CD14-positive monocyte (primary cell): Measurements from ENCODE around the gene HLA-DOB. TPM values are rescaled to one million over a fixed set of nuclear protein-coding genes. Genes with fewer than 3 reads are reported as not detected.

Experiments
- DNase-seq, 3 donors: peaks; one replicate each; pipeline ENCODE4 v3.0.0-alpha.2; 2011 to 2022
- H2AFZ ChIP-seq: 2 replicates; pipeline ENCODE4 v1.6.0; 2012; ENCODE audit warnings: mild to moderate bottlenecking, low read depth, low read length, inconsistent platforms; ENCODE audit not compliant: insufficient read depth, poor library complexity, severe bottlenecking
- H3K27ac ChIP-seq, 2 donors: 1 replicate in 1 of 2; 2 replicates in 1 of 2; pipeline ENCODE4 v1.5.1; 2012 to 2013; ENCODE audit warnings: low read length in 2 of 2, control low read depth in 1 of 2, inconsistent platforms in 1 of 2, low read depth in 1 of 2, mild to moderate bottlenecking in 1 of 2
- H3K27me3 ChIP-seq, 2 donors: one replicate each; pipeline versions ENCODE4 v1.6.0 to v1.6.1; 2011 to 2013; ENCODE audit warnings: low read length in 2 of 2; ENCODE audit not compliant: control insufficient read depth in 2 of 2, insufficient read depth in 2 of 2
- H3K36me3 ChIP-seq, 2 donors: replicated peaks in 1 of 2; 1 replicate in 1 of 2; 2 replicates in 1 of 2; pipeline versions ENCODE4 v1.5.1 to v1.6.1; 2012 to 2013; ENCODE audit warnings: low read length in 2 of 2, control low read depth in 1 of 2, inconsistent platforms in 1 of 2, mild to moderate bottlenecking in 1 of 2; ENCODE audit not compliant: insufficient read depth in 2 of 2, control insufficient read depth in 1 of 2
- H3K4me1 ChIP-seq, 2 donors: 1 replicate in 1 of 2; 2 replicates in 1 of 2; pipeline versions ENCODE4 v1.5.1 to v1.6.1; 2012 to 2013; ENCODE audit warnings: low read length in 2 of 2, control low read depth in 1 of 2, inconsistent platforms in 1 of 2, mild to moderate bottlenecking in 1 of 2, moderate library complexity in 1 of 2; ENCODE audit not compliant: insufficient read depth in 2 of 2, control insufficient read depth in 1 of 2
- H3K4me2 ChIP-seq: replicated peaks from 2 replicates; pipeline ENCODE3; 2012; ENCODE audit warnings: low read length, moderate library complexity, mild to moderate bottlenecking; ENCODE audit not compliant: poor library complexity, severe bottlenecking; ENCODE audit errors: extremely low read depth
- H3K4me3 ChIP-seq, 3 experiments: fragments of 200-600 bp in 1 of 3; sonication (generic) in 1 of 3; replicated peaks in 1 of 3; 1 replicate in 2 of 3; 2 replicates in 1 of 3; pipeline ENCODE4 v1.5.1; 2011 to 2013; ENCODE audit warnings: low read length in 3 of 3, mild to moderate bottlenecking in 3 of 3, control low read depth in 2 of 3, low read depth in 2 of 3, inconsistent platforms in 1 of 3, moderate library complexity in 1 of 3
- H3K79me2 ChIP-seq: 2 replicates; pipeline ENCODE4 v1.6.0; 2012; ENCODE audit warnings: mild to moderate bottlenecking, control low read depth, inconsistent platforms, low read length, moderate library complexity; ENCODE audit not compliant: insufficient read depth
- H3K9ac ChIP-seq: 2 replicates; pipeline ENCODE4 v1.6.0; 2017; ENCODE audit warnings: low read length, mild to moderate bottlenecking; ENCODE audit not compliant: insufficient read depth, poor library complexity, severe bottlenecking
- H3K9me3 ChIP-seq, 2 donors: replicated peaks in 1 of 2; 1 replicate in 1 of 2; 2 replicates in 1 of 2; pipeline versions ENCODE4 v1.5.1 to v1.6.1; 2012 to 2013; ENCODE audit warnings: low read length in 2 of 2, control low read depth in 1 of 2; ENCODE audit not compliant: control insufficient read depth in 1 of 2, insufficient read depth in 1 of 2
- H4K20me1 ChIP-seq: 2 replicates; pipeline ENCODE4 v1.6.0; 2012; ENCODE audit warnings: mild to moderate bottlenecking, low read length, control low read depth, moderate library complexity; ENCODE audit not compliant: insufficient read depth
- H3K27ac Mint-ChIP-seq, 7 donors: one replicate each; pipeline ENCODE4 v1.8.0; 2020; ENCODE audit warnings: mild to moderate bottlenecking in 7 of 7, mixed read lengths in 7 of 7, moderate library complexity in 6 of 7, inconsistent platforms in 2 of 7
- H3K27me3 Mint-ChIP-seq, 3 donors: one replicate each; pipeline ENCODE4 v1.8.0; 2021 to 2022; ENCODE audit warnings: low read depth in 3 of 3, mild to moderate bottlenecking in 3 of 3, mixed read lengths in 3 of 3, moderate library complexity in 3 of 3, inconsistent platforms in 1 of 3
- H3K36me3 Mint-ChIP-seq, 2 donors: one replicate each; pipeline ENCODE4 v1.8.0; 2020; ENCODE audit warnings: mixed read lengths in 2 of 2, inconsistent platforms in 1 of 2, mild to moderate bottlenecking in 1 of 2
- H3K4me1 Mint-ChIP-seq: one replicate; pipeline ENCODE4 v1.8.0; 2020; ENCODE audit warnings: mild to moderate bottlenecking, mixed read lengths
- H3K4me3 Mint-ChIP-seq, 2 donors: one replicate each; pipeline ENCODE4 v1.8.0; 2020; ENCODE audit warnings: mild to moderate bottlenecking in 2 of 2, mixed read lengths in 2 of 2, moderate library complexity in 1 of 2
- H3K9me3 Mint-ChIP-seq, 7 donors: one replicate each; pipeline ENCODE4 v1.8.0; 2020 to 2022; ENCODE audit warnings: mixed read lengths in 7 of 7, mild to moderate bottlenecking in 6 of 7, moderate library complexity in 6 of 7, inconsistent platforms in 2 of 7
- CTCF ChIP-seq: fragments of 200-600 bp; IDR thresholded peaks from one replicate; pipeline ENCODE4 v1.8.0; 2022; ENCODE audit warnings: antibody characterized with exemption, mild to moderate bottlenecking
- WGBS: methylation state at CpG from one replicate; pipeline ENCODE4 v1.1.5; 2013; ENCODE audit warnings: missing lambda C conversion rate; ENCODE audit not compliant: insufficient coverage; 5-methylcytosine and 5-hydroxymethylcytosine counted together
- intact Hi-C, 2 donors: fragments of 100-400 bp; cut with micrococcal nuclease; formaldehyde crosslinking; loops; one replicate each; pipeline versions ENCODE4 v1.15.0 to v1.15.1; 2023
- polyA plus RNA-seq, 3 donors: library from polyadenylated mRNA; depleted of rRNA in 1 of 3; unstranded in 2 of 3; stranded (reverse) in 1 of 3; fragments of 300-500 nt in 2 of 3; fragments of >200 nt in 1 of 3; fragmentation: Illumina TruSeq in 2 of 3; gene quantifications; 1 replicate in 2 of 3; 2 replicates in 1 of 3; pipeline ENCODE4 v1.2.3, GENCODE V29; 2012 to 2021

Gene HLA-DOB
- polyA plus RNA-seq, 3 donors = 0.25 to 6.2 (median 0.64) TPM

GRCh38 chr6:32858194-32858593 is 41.4 kb upstream of the HLA-DOB start:
- H3K4me2 ChIP-seq = no peak overlapping the region
- intact Hi-C loops = no loop called here
- H3K27me3 ChIP-seq = no peaks in the 10 kb centered on the region
- H3K4me3 ChIP-seq = no peak overlapping the region
- H2AFZ ChIP-seq = no peak overlapping the region
- H3K9ac ChIP-seq = no peak overlapping the region
- H3K36me3 ChIP-seq = peaks cover 47 to 67% of the 10 kb centered on the region in 2 donors
- H3K27me3 Mint-ChIP-seq = peaks cover 0 to 2% (median 1%) of the 10 kb centered on the region in 3 donors
- peaks cover 27 to 31% of the 10 kb centered on the region in 2 donors for H3K4me1 ChIP-seq
- H3K9me3 ChIP-seq = no peaks in the 10 kb centered on the region
- H3K4me1 Mint-ChIP-seq = peaks cover 38% of the 10 kb centered on the region
- 80% methylated on average over 5 of the region's 5 CpGs for WGBS
- peak overlapping the region; percentile 4 to 37 for H3K27ac ChIP-seq
- peaks cover 22% of the 10 kb centered on the region for H4K20me1 ChIP-seq
- peaks cover 38% of the 10 kb centered on the region for H3K79me2 ChIP-seq
- no peak overlapping the region for H3K4me3 Mint-ChIP-seq
- peak overlapping the region in 6 of 7 donors; percentile 69 to 89 (median 82) for H3K27ac Mint-ChIP-seq
- DNase-seq = no peak
- H3K9me3 Mint-ChIP-seq = peaks cover 0 to 6% (median 0%) of the 10 kb centered on the region in 7 donors
- peaks cover 55 to 64% of the 10 kb centered on the region in 2 donors for H3K36me3 Mint-ChIP-seq
- TF ChIP-seq CTCF = no peak

GRCh38 chr6:32857156-32857891 is 40.5 kb upstream of the HLA-DOB start:
- no peak overlapping the region for H3K4me3 Mint-ChIP-seq
- H3K36me3 Mint-ChIP-seq = peaks cover 55 to 64% of the 10 kb centered on the region in 2 donors
- no peak overlapping the region for H3K4me2 ChIP-seq

More at GRCh38 chr6:32857156-32857891, 40.5 kb upstream of the HLA-DOB start:
- peaks cover 47% of the 10 kb centered on the region for H3K79me2 ChIP-seq
- WGBS = 100% methylated on average over 3 of the region's 14 CpGs
- DNase-seq = no peak
- intact Hi-C loops = no loop called here
- Mint-ChIP-seq H3K9me3 (peaks cover 0 to 6% (median 0%) of the 10 kb centered on the region in 7 donors), H3K27ac (peak overlapping the region in 3 of 7 donors; percentile 51 to 71 (median 62)), H3K4me1 (peaks cover 40% of the 10 kb centered on the region), H3K27me3 (peaks cover 0 to 2% (median 1%) of the 10 kb centered on the region in 3 donors)
- H3K4me1 ChIP-seq = peaks cover 30 to 38% of the 10 kb centered on the region in 2 donors
- H2AFZ ChIP-seq = no peak overlapping the region
- no peaks in the 10 kb centered on the region for H3K27me3 ChIP-seq
- TF ChIP-seq CTCF = no peak
- no peak overlapping the region for H3K9ac ChIP-seq
- H3K27ac ChIP-seq = peak overlapping the region in 1 of 2 donors; percentile 37
- no peak overlapping the region for H3K4me3 ChIP-seq
- no peaks in the 10 kb centered on the region for H3K9me3 ChIP-seq
- H3K36me3 ChIP-seq = peaks cover 47 to 67% of the 10 kb centered on the region in 2 donors
- H4K20me1 ChIP-seq = peaks cover 30% of the 10 kb centered on the region
